NT2/D1 (cell line): Measurements from ENCODE around the gene PLCH2.

ENCODE experiments used
- YY1 ChIP-seq: IDR thresholded peaks from 2 replicates; pipeline ENCODE4 v1.6.1; 2011; ENCODE audit not compliant: insufficient read length, insufficient read depth
- ZNF274 ChIP-seq: IDR thresholded peaks from 2 replicates; pipeline ENCODE4 v1.6.1; 2011; ENCODE audit warnings: mild to moderate bottlenecking, low read depth, low read length

DNA sequence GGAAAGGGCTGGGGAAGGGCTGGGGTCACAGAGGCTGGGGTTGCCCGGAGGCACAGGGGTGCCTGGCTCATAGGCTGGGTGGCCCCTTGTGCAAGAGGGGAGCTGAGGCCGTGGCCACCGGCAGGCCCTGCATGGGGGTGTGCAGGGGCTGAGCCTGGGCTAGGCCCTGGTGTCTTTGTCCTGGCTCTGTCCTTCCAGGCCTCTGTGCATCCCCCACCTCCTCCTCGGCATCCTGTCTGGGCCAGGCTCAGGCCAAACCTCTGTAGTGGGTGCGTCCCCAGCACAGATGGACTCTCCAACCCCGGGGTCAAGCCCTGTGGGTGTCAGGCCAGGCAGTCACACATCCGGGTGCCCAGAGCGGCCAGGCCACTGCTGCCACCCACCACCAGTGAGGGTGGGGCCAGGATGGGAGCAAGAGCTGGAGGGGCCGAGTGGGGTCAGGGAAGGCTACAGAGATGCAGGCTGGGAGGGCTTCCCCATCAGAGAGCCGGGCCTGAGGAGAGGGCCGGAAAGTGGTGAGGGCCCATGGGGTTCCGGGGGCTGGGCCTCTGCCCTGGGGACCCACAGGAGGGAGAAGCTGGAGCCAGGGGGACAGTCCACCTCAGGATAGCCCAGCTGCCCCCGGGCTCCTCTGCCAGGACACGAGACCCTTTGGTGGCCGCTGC is 30.9 kb downstream of the PLCH2 start:
- TF ChIP-seq ZNF274 = no peak
- no peak for TF ChIP-seq YY1
